NOMO-1 treated with DMSO at 0.1 percent for 48 hours (cell line): ENCODE measurements around the gene FOXD4L5.
"Not testable (repeated sequence)": the region's sequence is repeated elsewhere in the genome, so short reads cannot be mapped to it uniquely, and the experiment has no call there.

Experiments used
- DNase-seq: peaks from one replicate; lab custom pipeline; 2025; ENCODE audit not compliant: unreplicated experiment; lab: John Stamatoyannopoulos, UW

FOXD4L5 gene

GRCh38 chr9:65285109-65285508 is at the start of gene FOXD4L5:
Gene FOXD4L5, minus strand, starts transcription at chr9:65285209. Its CDS starts 832 bp downstream, at chr9:65284377.
- DNase-seq: not testable (repeated sequence)

GRCh38 chr9:65283943-65284342 is 1.1 kb downstream of the FOXD4L5 start:
- DNase-seq: not testable (repeated sequence)

- DNase-seq: not testable (repeated sequence)
Measured at GRCh38 chr9:65282976-65283375, 2.0 kb downstream of the FOXD4L5 start.
